A549 (cell line): ENCODE results near the gene MYO15B.

ENCODE experiments used
- CTCF ChIP-seq: fragments of >200 bp; sonication (Bioruptor Twin); formaldehyde crosslinking; IDR thresholded peaks from 3 replicates; pipeline ENCODE4 v1.5.1; 2016
- E2F6 ChIP-seq: IDR thresholded peaks from 2 replicates; pipeline ENCODE4 v1.6.1; 2012; ENCODE audit warnings: low read depth, borderline replicate concordance
- EHF ChIP-seq: fragments of 250-450 bp; sonication (Bioruptor Pico); IDR thresholded peaks from 2 replicates; pipeline ENCODE4 v1.5.0; 2020; ENCODE audit warnings: mild to moderate bottlenecking
- EP300 ChIP-seq, 2 experiments: fragments of >200 bp; sonication (Bioruptor Twin); formaldehyde crosslinking; IDR thresholded peaks; 2 replicates in 1 of 2; 3 replicates in 1 of 2; pipeline ENCODE4 v1.6.1; 2016 to 2017
- MYC ChIP-seq: IDR thresholded peaks from 2 replicates; pipeline ENCODE4 v1.6.1; 2012; ENCODE audit warnings: mild to moderate bottlenecking, inconsistent platforms, low read length, improper control_type of control experiment, borderline replicate concordance
- NFE2L2 ChIP-seq: fragments of 150-350 bp; conservative IDR thresholded peaks from 2 replicates; pipeline ENCODE4 v1.6.1; 2014; ENCODE audit warnings: low read length
- NPAS2 ChIP-seq: fragments of 250-450 bp; sonication (Bioruptor Pico); IDR thresholded peaks from 2 replicates; pipeline ENCODE4 v1.8.0; 2022; ENCODE audit warnings: mild to moderate bottlenecking, moderate library complexity, borderline replicate concordance
- PBX3 ChIP-seq: IDR thresholded peaks from 2 replicates; pipeline ENCODE4 v1.6.1; 2012
- PHF8 ChIP-seq: fragments of 200-600 bp; sonication (generic); IDR thresholded peaks from 2 replicates; pipeline ENCODE4 v1.6.1; 2016; ENCODE audit warnings: low read depth, mild to moderate bottlenecking, antibody characterized with exemption, moderate library complexity, borderline replicate concordance
- POLR2A ChIP-seq: IDR thresholded peaks from 2 replicates; pipeline ENCODE4 v1.6.1; 2012; ENCODE audit warnings: mild to moderate bottlenecking, low read length
- USF2 ChIP-seq: fragments of 450-650 bp; IDR thresholded peaks from 2 replicates; pipeline ENCODE4 v1.6.1; 2014; ENCODE audit warnings: antibody characterized with exemption
- ZNF302 ChIP-seq: fragments of 250-450 bp; sonication (Bioruptor Pico); IDR thresholded peaks from 2 replicates; pipeline ENCODE4 v1.9.0; 2021; ENCODE audit warnings: inconsistent platforms, mild to moderate bottlenecking, moderate library complexity
- TF ChIP-seq, protein P1 (sequence below): IDR thresholded peaks from 2 replicates; pipeline ENCODE4 v1.6.1; 2012
- TF ChIP-seq, protein P2 (sequence below): fragments of 200-600 bp; sonication (generic); IDR thresholded peaks from 2 replicates; pipeline ENCODE4 v1.6.1; 2016; ENCODE audit warnings: antibody characterized with exemption, mild to moderate bottlenecking, moderate library complexity

GRCh38 chr17:75662511-75662910, 74.9 kb downstream of the MYO15B start:
- TF ChIP-seq PBX3 = no peak
- no peak for TF ChIP-seq POLR2A
- TF ChIP-seq USF2 = no peak
- TF ChIP-seq CTCF = no peak
- no peak for TF ChIP-seq PHF8
- TF ChIP-seq, protein P1, sequence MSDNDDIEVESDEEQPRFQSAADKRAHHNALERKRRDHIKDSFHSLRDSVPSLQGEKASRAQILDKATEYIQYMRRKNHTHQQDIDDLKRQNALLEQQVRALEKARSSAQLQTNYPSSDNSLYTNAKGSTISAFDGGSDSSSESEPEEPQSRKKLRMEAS = no peak
- no peak for TF ChIP-seq NPAS2 (CRISPR knock-in tag)
- no peak for TF ChIP-seq E2F6
- TF ChIP-seq MYC = no peak
- TF ChIP-seq EP300 (IDR thresholded peaks at IDR 0.05) = no peak
- TF ChIP-seq NFE2L2 = no peak
- TF ChIP-seq EHF (CRISPR knock-in tag) = no peak
- TF ChIP-seq ZNF302 (CRISPR knock-in tag) = no peak
- TF ChIP-seq, protein P2, sequence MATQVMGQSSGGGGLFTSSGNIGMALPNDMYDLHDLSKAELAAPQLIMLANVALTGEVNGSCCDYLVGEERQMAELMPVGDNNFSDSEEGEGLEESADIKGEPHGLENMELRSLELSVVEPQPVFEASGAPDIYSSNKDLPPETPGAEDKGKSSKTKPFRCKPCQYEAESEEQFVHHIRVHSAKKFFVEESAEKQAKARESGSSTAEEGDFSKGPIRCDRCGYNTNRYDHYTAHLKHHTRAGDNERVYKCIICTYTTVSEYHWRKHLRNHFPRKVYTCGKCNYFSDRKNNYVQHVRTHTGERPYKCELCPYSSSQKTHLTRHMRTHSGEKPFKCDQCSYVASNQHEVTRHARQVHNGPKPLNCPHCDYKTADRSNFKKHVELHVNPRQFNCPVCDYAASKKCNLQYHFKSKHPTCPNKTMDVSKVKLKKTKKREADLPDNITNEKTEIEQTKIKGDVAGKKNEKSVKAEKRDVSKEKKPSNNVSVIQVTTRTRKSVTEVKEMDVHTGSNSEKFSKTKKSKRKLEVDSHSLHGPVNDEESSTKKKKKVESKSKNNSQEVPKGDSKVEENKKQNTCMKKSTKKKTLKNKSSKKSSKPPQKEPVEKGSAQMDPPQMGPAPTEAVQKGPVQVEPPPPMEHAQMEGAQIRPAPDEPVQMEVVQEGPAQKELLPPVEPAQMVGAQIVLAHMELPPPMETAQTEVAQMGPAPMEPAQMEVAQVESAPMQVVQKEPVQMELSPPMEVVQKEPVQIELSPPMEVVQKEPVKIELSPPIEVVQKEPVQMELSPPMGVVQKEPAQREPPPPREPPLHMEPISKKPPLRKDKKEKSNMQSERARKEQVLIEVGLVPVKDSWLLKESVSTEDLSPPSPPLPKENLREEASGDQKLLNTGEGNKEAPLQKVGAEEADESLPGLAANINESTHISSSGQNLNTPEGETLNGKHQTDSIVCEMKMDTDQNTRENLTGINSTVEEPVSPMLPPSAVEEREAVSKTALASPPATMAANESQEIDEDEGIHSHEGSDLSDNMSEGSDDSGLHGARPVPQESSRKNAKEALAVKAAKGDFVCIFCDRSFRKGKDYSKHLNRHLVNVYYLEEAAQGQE = no peak
